Stimulated activated naive CD8-positive, alpha-beta T cell treated with anti-CD3 and anti-CD28 coated beads, Interleukin-15, Interleukin-2, amounts not matched to agents 100 U/mL and 50 U/mL, for 24 hours (primary cell): Measurements from ENCODE around the gene YIPF4.
"Not testable (repeated sequence)": the region's sequence is repeated elsewhere in the genome, so short reads cannot be mapped to it uniquely, and the experiment has no call there.

ENCODE experiments used
- ATAC-seq: fragments of 150-1000 bp; cut with Tn5 transposase; one replicate; pipeline ENCODE4 v1.10.0; 2021
- DNase-seq: peaks from one replicate; pipeline ENCODE4 v3.0.0; 2021

YIPF4 gene

DNA sequence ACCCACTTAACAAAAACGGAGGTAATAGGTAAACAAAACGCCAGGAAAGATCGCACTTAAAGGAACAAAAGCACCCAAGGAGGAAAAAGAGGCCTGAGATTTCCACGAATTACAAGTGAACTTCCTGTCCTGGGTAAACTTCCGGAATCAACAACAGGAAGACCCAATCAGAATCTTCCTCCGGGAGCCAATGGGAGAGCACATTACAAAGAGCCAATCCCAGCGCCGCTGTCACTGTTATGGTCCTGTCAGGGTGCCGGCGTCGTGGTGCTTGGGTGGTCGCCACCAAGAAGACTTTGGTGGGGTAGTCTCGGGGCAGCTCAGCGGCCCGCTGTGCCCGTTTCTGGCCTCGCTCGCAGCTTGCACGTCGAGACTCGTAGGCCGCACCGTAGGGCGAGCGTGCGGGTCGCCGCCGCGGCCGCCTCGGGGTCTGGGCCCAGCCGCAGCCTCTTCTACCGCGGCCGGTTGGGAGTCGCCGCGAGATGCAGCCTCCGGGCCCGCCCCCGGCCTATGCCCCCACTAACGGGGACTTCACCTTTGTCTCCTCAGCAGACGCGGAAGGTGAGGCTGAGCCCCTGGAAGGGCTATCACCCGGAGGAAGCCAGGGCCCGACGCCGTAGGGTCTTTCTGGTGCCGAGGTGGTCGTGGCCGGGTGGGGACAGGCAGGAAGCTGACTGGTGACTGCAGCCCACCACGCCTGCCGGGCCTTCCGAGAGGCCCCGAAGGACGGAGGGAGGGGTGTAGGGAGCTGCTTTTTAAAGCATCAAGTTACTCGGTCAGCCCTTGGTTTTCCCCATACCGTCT, at the start of gene YIPF4:
Gene YIPF4 (plus strand): TSS at position 231 of the 804 bp plus-strand sequence. CDS start 252 bp downstream, at position 483.
- peak; percentile 87 for DNase-seq
- ATAC-seq = peak; percentile 100

GRCh38 chr2:32228181-32228580, 49.5 kb upstream of the YIPF4 start:
- DNase-seq (no peak), ATAC-seq (no peak)

- no peak for ATAC-seq
- DNase-seq = no peak
Measured at GRCh38 chr2:32229635-32230034, 48.1 kb upstream of the YIPF4 start.

GRCh38 chr2:32231959-32232358, 45.7 kb upstream of the YIPF4 start:
- no peak for DNase-seq
- ATAC-seq = no peak

- no peak for DNase-seq
- no peak for ATAC-seq
Measured at GRCh38 chr2:32235315-32235714, 42.4 kb upstream of the YIPF4 start.

- no peak for ATAC-seq
- no peak for DNase-seq
Measured at GRCh38 chr2:32237488-32237887, 40.2 kb upstream of the YIPF4 start.

- ATAC-seq (no peak), DNase-seq (no peak)
Measured at GRCh38 chr2:32237996-32238395, 39.7 kb upstream of the YIPF4 start.

- ATAC-seq (no peak), DNase-seq (no peak)
Measured at GRCh38 chr2:32242331-32242730, 35.4 kb upstream of the YIPF4 start.

- no peak for DNase-seq
- no peak for ATAC-seq
Measured at GRCh38 chr2:32246911-32247310, 30.8 kb upstream of the YIPF4 start.

GRCh38 chr2:32248299-32248698, 29.4 kb upstream of the YIPF4 start:
- ATAC-seq (no peak), DNase-seq (no peak)

DNA sequence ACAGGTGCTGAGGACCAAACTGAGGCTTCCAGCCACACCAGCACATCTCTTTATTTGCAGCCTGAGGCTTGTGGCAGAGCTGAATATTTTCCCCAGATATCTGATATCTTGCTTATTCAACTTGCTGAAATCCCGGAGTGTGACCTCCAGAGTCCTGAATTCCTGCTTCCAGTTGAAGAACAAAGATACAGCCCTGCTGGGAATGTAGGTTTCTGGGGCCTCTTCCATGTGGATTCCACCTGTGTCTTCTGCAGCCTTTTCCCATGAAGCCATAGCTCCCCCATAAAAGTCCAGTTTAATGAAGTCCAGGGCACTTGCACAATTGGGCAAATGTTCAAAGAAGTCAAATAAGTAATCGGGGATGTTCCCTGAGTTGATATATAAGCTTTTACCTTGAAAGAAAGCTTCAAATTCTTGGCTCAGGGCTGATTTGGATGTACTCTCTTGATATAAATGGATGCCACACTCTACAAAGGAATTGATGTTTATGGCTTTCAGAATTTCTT, 27.9 kb upstream of the YIPF4 start:
- ATAC-seq (no peak), DNase-seq (no peak)

GRCh38 chr2:32250290-32250689, 27.4 kb upstream of the YIPF4 start:
- DNase-seq = no peak
- no peak for ATAC-seq

DNA sequence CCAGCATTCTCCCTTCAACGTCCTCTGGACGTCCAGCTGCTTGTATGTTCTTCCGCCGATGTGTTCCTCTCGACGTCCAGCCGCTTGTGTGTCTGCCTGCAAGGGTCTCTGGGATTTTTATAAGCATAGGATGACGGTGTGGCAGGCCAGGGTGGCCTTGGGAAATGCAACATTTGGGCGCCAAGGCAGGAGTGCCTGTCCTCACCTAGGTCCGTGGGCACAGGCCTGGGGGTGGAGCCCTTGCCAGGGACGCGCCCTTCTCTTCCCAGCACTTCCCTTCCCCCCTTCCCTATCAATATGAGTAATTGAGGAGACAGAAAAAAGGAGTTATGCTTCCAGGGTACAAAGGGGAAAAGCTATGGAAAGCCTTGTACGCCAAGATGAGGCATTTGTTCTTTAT, 19.5 kb upstream of the YIPF4 start:
- DNase-seq (no peak), ATAC-seq (no peak)

DNA sequence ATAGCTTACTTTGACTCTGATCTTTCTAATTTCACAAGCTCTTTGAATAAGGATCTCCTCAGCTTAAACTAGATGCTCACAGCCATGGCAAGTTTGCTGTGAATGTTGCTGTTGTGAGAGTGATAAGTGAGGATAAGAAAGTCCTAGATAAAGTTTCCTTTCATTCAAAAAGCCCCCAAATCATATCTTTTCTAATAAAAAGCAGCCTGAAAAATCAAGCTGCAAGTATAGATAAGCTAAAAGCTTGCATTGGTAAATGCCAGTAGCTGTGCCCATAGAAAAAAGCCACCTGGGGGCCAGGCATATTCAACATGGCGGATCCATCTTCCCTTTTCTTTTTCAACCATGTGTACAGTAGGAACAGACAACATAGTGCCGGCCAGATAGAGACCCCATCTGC, 17.3 kb upstream of the YIPF4 start:
- no peak for ATAC-seq
- no peak for DNase-seq

DNA sequence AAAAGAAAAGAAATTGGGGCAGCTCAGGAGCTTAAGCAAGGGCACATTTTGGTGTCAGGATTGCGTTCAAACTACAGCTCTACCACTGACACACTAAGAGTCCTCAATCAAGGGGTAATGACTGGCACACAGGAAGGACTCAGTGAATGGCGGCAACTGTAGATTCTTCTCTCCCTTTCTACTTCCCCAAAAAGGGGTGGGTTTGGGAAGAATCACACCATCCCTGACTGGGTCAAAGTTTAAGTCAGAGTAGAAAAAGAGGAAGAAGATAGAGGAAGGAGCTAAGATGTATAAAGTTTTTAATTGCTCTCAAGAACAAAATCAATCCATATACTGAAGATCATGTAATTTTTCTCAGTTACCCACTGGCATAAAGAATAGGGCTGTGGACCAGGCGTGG, 15.6 kb upstream of the YIPF4 start:
- DNase-seq (no peak), ATAC-seq (no peak)

GRCh38 chr2:32264422-32265105, 13.1 kb upstream of the YIPF4 start, which contains the start of gene NLRC4:
Gene NLRC4, minus strand, starts transcription at chr2:32264886. Its CDS starts 8,111 bp downstream, at chr2:32256775.
- no peak for DNase-seq
- no peak for ATAC-seq

DNA sequence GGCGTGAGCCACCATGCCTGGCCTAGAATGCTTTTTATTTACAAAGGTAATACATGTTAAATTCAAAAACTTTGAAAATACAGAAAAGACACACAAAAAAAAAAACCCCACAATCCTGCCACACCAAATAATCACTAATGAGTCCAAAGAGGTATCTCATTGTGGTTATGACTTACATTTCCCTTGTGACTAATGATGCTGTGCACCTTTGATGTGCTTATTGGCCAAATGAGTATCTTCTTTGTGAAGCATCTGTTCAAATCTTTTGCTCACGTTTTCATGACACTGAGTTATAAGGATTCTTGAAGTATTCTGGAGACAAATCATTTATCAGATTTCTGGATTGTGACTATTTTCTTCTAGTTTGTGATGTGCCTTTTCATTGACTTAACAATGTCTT, 6.6 kb upstream of the YIPF4 start:
- ATAC-seq = no peak
- no peak for DNase-seq

DNA sequence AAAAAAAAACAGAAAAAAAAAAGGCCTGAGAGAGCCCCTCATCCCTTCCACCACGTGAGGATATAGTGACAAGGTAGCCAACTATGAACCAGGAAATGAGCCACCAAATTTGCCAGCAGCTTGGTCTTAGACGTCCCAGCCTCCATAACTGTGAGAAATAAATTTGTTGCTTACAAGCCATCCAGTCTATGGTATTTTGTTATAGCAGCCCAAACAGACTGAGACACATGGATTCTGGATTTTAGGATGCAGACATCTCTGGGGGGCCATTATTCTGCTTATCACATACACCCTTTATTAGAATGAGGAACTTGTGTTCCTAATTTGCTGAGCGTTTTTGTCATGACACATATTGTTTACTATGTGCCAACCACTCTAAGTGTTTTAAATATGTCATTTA, 5.4 kb upstream of the YIPF4 start:
- DNase-seq (no peak), ATAC-seq (no peak)

- ATAC-seq = no peak
- no peak for DNase-seq
Measured at GRCh38 chr2:32274289-32274688, 3.4 kb upstream of the YIPF4 start.

DNA sequence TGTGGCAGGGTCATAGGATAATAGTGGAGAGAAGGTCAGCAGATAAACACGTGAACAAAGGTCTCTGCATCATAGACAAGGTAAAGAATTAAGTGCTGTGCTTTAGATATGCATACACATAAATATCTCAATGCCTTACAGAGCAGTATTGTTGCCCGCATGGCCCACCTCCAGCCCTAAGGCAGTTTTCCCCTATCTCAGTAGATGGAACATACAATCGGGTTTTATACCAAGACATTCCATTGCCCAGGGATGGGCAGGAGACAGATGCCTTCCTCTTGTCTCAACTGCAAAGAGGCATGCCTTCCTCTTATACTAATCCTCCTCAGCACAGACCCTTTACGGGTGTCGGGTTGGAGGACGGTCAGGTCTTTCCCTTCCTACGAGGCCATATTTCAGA, 1.9 kb upstream of the YIPF4 start:
- not testable (repeated sequence) for ATAC-seq, DNase-seq

DNA sequence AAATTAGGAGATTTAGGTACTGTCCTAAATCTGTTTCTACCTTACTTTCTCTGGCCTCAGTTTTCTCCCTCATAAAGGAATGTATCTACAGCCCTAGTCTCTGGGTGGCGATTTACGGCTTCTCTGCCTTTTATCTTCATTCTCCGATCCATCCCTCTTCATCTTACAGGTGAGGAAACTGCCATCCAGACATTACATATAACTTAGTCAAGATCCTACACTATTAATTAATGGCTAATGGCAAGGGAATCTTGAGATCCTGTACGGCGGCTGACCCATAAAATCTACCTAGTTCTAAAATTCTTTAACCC, 386 bp upstream of the YIPF4 start:
- no peak for ATAC-seq

GRCh38 chr2:32278478-32278853, 762 bp downstream of the YIPF4 start:
- no peak for DNase-seq
- ATAC-seq = no peak

More for the DNA sequence above, 386 bp upstream of the YIPF4 start:
- no peak for DNase-seq

GRCh38 chr2:32284321-32284720, 6.6 kb downstream of the YIPF4 start:
- ATAC-seq = no peak

More at GRCh38 chr2:32284321-32284720, 6.6 kb downstream of the YIPF4 start:
- DNase-seq = no peak
